Hindlimb muscle (tissue), 1 donor: ENCODE measurements around the gene SPACA4. TPM values are rescaled to one million over a fixed set of nuclear protein-coding genes. Genes with fewer than 3 reads are reported as not detected.

Experiments used
- DNase-seq: peaks from one replicate; pipeline ENCODE4 v3.0.0-alpha.2; 2013
- polyA plus RNA-seq: library from polyadenylated mRNA; unstranded; fragments of 120-200 nt; gene quantifications from one replicate; pipeline ENCODE4 v1.2.1, GENCODE V29; 2013; ENCODE audit not compliant: insufficient read length

SPACA4 gene
- polyA plus RNA-seq, 1 donor = not detected

GRCh38 chr19:48635263-48635965 is 28.9 kb downstream of the SPACA4 start:
- no peak for DNase-seq

DNA sequence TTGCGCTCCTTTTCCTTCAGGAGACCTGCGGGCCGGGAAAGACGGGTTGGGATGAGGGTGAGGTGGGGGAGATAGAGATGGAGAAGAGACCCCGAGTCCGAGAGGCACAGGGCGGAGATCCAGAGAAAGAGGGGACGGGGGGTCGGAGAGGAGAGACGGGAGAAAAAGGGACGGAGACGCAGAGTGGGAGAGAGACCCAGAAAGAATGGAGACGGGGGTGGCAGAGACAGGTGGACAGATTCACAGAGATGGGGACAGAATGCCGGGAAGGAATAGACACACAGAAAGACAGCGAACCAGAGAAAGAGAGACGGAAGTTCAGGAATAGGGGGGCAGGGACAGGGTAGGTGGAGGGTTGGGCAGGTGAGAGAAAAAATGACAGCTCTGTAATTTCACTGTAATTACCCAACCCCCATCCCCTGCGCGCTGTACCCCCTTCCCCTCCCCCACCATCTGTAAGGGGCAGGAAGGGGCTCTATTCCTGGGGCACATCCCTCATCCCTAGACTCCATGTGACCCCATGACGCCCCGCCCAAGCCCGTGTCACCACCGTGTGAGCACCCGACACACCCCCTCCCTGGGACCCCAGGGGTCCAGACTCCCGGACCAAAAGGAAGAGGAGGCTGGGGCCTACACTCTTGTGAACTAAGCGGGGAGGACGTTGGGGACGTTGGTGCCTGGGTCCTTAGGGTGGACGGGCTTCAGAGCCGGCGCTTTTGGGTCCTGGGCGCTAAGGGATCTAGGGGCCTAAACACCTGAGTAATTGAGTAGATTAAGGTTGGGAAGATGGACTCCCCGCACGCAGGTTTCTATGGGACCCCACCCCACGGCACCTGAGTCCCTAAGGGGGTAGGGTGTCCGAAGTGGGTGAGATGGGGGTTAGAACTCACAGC is 29.7 kb downstream of the SPACA4 start:
- no peak for DNase-seq

- DNase-seq = no peak
Observed at GRCh38 chr19:48636859-48637448, 30.4 kb downstream of the SPACA4 start, which contains the start of gene DBP. DBP (minus strand) TSS chr19:48637379; CDS start chr19:48636994, 385 bp downstream.

- DNase-seq = peak; percentile 98
Observed at GRCh38 chr19:48637449-48637947, 31.0 kb downstream of the SPACA4 start.

DNA sequence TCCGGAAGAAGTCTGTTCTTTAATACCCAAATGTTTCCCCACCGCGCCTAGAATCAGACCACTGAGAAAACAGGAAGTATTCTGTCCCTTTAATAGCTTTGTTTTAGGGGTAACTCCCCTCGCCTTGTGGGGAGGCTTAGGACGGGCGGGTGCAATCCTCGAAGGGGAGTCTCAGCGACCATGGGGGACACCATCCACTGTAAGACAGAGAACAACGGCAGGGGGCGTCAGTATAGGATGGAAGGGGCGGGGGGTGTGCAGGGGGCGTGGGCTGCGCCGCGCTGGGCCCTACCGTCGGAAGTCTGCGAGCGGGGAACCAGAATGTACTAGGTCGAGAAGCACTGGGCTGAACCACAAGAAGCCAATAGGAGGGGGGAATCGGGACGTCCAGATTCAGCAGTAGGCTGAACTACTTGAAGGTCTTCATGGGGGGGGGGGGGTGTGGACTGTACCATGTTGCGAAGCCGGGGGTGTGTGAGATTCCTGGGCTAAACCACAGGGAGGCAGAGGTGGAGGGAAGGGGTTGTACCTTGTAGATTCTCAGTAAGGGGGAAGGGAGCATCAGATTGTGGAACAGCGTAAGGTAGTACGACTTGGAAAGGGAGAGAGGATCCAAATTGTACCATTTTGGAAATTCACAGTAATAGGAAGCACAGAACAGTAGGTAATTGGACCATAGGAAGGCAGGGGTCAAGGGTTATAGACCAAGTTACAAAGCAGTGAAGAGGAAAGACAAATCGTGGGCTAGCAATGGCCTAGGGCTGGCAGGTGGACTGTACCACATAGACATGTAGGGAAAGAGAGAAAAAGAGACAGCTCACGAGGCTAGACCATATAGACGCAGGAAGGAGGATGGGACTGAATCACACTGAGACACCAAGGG is 31.6 kb downstream of the SPACA4 start:
- DNase-seq = peak; percentile 92

DNA sequence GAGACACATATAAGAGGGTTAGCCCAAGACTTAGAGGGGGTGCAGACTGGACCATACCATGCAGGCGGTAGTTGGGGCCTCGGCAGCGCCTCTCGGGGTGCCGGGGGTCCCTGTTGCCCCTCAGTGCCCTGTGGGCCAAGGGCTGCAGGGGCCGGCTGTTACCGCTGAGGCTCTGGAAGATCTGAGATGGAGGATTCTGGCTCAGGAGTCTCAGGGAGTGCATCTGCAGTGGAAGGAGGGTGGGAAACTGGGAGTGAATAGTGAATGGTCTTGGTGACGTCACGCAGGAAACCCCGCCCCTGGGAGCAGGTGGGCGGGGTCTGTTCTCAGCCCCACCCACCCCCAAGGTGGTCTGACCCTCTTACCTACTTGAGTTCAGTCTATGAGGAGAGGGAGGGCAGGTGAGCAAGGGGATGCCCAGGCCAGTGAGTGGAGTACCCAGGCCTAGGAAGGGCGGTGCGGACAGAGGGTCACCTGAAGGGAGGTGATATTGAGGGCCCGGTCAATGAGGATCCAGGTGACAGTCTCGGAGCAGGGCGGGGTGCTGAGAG is 32.4 kb downstream of the SPACA4 start:
- DNase-seq = no peak

GRCh38 chr19:48639483-48640375 is 33.2 kb downstream of the SPACA4 start:
- no peak for DNase-seq

- DNase-seq = no peak
Observed at GRCh38 chr19:48641850-48642249, 35.3 kb downstream of the SPACA4 start.

DNA sequence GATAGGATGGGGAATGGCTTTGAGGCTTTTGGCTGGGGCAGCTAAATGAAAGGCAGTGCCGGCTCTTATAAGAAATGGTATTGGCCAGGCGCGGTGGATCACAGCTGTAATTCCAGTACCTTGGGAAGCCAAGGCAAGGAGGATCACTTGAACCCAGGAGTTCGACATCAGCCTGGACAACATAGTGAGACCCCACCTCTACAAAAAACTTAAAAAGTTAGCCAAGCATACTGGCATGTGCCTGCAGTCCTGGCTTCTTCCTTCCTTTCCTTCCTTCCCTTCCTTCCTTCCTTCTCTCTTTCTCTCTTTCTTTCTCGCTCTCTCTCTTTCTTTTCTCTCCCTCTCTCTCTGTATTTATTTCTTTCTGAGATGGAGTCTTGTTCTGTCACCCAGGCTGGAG is 36.3 kb downstream of the SPACA4 start:
- no peak for DNase-seq

DNA sequence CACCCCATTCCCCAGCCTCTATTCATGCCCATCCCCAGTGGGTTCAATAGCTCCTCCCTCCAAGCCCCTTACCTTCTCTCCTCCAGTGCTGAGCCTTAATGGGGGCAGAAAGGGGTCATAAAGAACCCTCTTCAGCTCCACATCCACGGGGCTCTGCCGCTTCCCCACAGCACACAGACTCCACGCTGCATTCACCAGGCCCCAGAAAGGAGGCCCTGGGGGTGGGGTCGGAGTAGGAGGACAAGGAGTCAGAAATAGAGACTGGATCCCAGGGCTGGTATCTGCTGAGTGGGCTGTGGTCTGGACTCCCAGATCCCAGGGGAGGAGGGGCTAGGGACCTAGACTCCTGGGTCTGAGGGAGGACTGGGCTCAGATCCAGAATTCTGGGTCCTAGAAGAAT is 37.8 kb downstream of the SPACA4 start:
- DNase-seq = no peak

GRCh38 chr19:48644839-48645619 is 38.5 kb downstream of the SPACA4 start:
- DNase-seq = peak; percentile 83

- no peak for DNase-seq
Observed at GRCh38 chr19:48645620-48646000, 39.1 kb downstream of the SPACA4 start.

DNA sequence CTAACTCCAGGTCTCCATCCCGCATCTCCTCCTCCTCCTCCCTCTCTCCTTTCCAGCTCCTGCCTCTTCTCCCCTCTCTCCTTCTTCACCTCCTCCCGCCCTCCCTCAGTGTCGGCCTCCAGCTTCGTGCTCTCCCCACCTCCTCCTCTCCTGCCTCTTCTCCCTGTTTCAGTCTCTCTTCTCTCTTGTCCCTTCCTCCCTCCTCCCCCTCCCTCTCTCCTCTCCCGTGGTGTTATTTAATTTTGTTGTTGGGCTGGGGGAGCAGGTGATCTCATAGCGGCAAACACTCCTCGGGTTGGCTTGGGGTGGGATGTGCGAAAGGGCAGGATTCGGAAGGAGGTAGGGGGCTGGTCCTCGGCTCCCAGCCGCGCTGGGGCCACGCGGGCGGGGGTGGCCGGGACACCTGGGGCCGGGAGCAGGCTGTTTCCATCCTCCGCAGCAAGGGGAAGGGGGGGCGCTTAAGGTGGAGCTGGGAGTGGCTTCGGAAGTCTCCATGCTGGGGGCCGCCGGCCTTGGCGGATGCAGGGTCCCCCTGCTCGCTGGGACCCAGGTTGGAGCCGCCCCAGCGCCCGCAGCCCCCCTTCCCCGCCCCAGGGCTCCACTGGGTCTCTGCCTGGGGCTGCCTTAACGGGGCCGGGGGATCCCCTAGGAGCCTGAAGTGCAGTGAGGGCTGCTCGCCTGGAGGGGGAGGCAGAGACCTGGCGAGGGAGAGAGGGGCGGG is 39.6 kb downstream of the SPACA4 start, which contains the start of gene CA11:
CA11 (minus strand) TSS at position 187 of the 721 bp plus-strand sequence. CDS start 555 bp downstream, outside the sequence.
- DNase-seq = peak; percentile 93

- no peak for DNase-seq
Observed at GRCh38 chr19:48646722-48647216, 40.2 kb downstream of the SPACA4 start.

DNA sequence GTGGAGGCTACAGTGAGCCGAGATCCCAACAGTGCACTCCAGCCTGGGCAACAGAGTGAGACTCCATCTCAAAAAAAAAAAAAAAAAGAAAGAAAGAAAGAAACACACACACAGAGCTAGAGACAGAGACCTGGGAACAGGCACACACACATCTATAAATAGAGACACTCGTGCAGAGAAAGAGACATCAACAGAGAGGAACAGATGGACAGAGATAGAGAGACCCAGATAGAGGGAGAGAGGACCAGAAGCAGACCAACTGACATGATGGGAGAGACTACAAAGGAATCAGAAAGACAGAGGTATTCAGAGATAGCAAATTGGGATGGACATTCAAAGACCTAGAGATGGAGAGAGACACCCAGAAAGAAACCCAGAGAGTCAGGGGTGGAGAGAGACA is 41.6 kb downstream of the SPACA4 start:
- DNase-seq = no peak

DNA sequence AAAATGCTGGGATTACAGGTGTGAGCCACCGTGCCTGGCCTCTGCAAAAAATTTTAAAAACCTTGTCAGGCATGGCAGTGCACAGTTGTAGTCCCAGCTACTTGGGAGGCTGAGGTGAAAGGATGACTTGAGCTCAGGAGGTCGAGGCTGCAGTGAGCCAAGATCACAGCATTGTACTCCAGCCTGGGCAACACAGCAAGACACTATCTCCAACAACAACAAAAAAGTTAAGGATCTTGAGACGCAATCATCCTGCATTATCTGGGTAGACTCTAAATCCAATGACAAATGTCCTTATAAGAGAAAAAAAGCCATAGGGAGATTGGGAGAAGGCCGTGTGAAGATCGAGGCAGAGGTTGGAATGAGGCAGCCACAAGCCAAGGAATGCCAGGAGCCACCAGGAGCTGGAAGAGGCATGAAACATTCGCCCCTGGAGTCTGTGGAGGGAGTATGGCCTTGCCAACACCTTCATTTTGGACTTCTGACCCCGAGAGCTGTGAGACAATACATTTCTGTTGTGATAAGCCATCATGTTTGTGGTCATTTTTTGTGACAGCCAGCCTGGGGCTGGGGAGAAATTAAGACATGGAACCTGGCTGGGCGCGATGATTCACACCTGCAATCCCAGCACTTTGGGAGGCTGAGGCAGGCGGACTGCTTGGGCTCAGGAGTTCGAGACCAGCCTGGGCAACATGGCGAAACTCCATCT is 44.6 kb downstream of the SPACA4 start:
- DNase-seq = no peak

- DNase-seq = no peak
Observed at GRCh38 chr19:48651683-48652048, 45.1 kb downstream of the SPACA4 start.
